Uterus (tissue), 2 donors: ENCODE measurements around the gene FBXO17.

Experiments used
- POLR2A ChIP-seq, 2 donors: fragments of 450-650 bp; IDR thresholded peaks; one replicate each; pipeline ENCODE4 v1.6.1; 2016; ENCODE audit warnings: antibody characterized with exemption in 2 of 2, mild to moderate bottlenecking in 1 of 2, moderate library complexity in 1 of 2
- TF ChIP-seq, protein P1 (sequence below), 4 experiments: fragments of 200-600 bp in 2 of 4; fragments of 450-650 bp in 2 of 4; sonication (generic) in 2 of 4; IDR thresholded peaks; one replicate each; pipeline ENCODE4 v1.5.1; 2016 to 2019; ENCODE audit warnings: antibody characterized with exemption in 4 of 4, mild to moderate bottlenecking in 2 of 4, moderate library complexity in 1 of 4

GRCh38 chr19:38894968-38895367 is 80.6 kb downstream of the FBXO17 start:
- TF ChIP-seq, protein P1, sequence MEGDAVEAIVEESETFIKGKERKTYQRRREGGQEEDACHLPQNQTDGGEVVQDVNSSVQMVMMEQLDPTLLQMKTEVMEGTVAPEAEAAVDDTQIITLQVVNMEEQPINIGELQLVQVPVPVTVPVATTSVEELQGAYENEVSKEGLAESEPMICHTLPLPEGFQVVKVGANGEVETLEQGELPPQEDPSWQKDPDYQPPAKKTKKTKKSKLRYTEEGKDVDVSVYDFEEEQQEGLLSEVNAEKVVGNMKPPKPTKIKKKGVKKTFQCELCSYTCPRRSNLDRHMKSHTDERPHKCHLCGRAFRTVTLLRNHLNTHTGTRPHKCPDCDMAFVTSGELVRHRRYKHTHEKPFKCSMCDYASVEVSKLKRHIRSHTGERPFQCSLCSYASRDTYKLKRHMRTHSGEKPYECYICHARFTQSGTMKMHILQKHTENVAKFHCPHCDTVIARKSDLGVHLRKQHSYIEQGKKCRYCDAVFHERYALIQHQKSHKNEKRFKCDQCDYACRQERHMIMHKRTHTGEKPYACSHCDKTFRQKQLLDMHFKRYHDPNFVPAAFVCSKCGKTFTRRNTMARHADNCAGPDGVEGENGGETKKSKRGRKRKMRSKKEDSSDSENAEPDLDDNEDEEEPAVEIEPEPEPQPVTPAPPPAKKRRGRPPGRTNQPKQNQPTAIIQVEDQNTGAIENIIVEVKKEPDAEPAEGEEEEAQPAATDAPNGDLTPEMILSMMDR (IDR thresholded peaks at IDR 0.05), result no peak
- no peak for TF ChIP-seq POLR2A (IDR thresholded peaks at IDR 0.05)
